Lower leg skin (tissue), 4 donors: ENCODE results near the gene MAD2L1. TPM values are rescaled to one million over a fixed set of nuclear protein-coding genes. Genes with fewer than 3 reads are reported as not detected.
"Not testable (repeated sequence)": the region's sequence is repeated elsewhere in the genome, so short reads cannot be mapped to it uniquely, and the experiment has no call there.

Experiments
- DNase-seq, 2 donors: peaks; one replicate each; pipeline ENCODE4 v3.0.0-alpha.2; 2019; ENCODE audit warnings: low spot score in 2 of 2
- H3K4me3 ChIP-seq: fragments of 200-600 bp; sonication (generic); 2 replicates; pipeline ENCODE4 v1.5.1; 2017; ENCODE audit warnings: mild to moderate bottlenecking, low read depth; ENCODE audit not compliant: poor library complexity, severe bottlenecking
- CTCF ChIP-seq, 3 donors: fragments of 450-650 bp; IDR thresholded peaks; one replicate each; pipeline ENCODE4 v1.5.1; 2016; ENCODE audit warnings: antibody characterized with exemption in 3 of 3, mild to moderate bottlenecking in 3 of 3, moderate library complexity in 2 of 3
- POLR2A ChIP-seq, 2 donors: fragments of 450-650 bp; IDR thresholded peaks; one replicate each; pipeline ENCODE4 v1.6.1; 2016 to 2017; ENCODE audit warnings: antibody characterized with exemption in 2 of 2, mild to moderate bottlenecking in 1 of 2, moderate library complexity in 1 of 2
- WGBS, 2 donors: methylation state at CpG; one replicate each; pipeline ENCODE4 v1.1.5; 2018; 5-methylcytosine and 5-hydroxymethylcytosine counted together
- intact Hi-C: fragments of 100-400 bp; cut with DNase I; formaldehyde crosslinking; loops from one replicate; pipeline ENCODE4 v1.15.0; 2023; ENCODE audit warnings: low total_unique reads
- total RNA-seq, 4 donors: library from RNA; depleted of rRNA; stranded (reverse); fragments of >200 nt; gene quantifications; one replicate each; pipeline ENCODE4 v1.1.0, GENCODE V29; 2016

MAD2L1 gene
- total RNA-seq, 4 donors from 2014 or later = 1.6 to 10.1 (median 1.8) TPM

- TF ChIP-seq CTCF (IDR thresholded peaks at IDR 0.05) (no peak), POLR2A (IDR thresholded peaks at IDR 0.05) (no peak)
- no peak overlapping the region for H3K4me3 ChIP-seq
- DNase-seq = no peak
- WGBS, 2 donors = 51 to 83% methylated on average over 2 of the region's 2 CpGs
- intact Hi-C loops = no loop called here
These were observed 3.5 kb upstream of the MAD2L1 start for GRCh38 chr4:120070196-120070595.

GRCh38 chr4:120065974-120066516 is 603 bp downstream of the MAD2L1 start:
- no peak for TF ChIP-seq CTCF (IDR thresholded peaks at IDR 0.05)
- no peak for TF ChIP-seq POLR2A (IDR thresholded peaks at IDR 0.05)
- WGBS, 2 donors = 1 to 2% methylated on average over 14 to 15 of the region's 15 CpGs
- no peak for DNase-seq
- peak overlapping the region; percentile 42 for H3K4me3 ChIP-seq
- intact Hi-C loops = no loop called here

GRCh38 chr4:120064887-120065286 is 1.8 kb downstream of the MAD2L1 start:
- intact Hi-C loops = no loop called here
- WGBS, 2 donors = 56 to 57% methylated on average over 5 of the region's 5 CpGs
- no peak overlapping the region for H3K4me3 ChIP-seq
- DNase-seq = no peak
- TF ChIP-seq POLR2A (IDR thresholded peaks at IDR 0.05) (no peak), CTCF (IDR thresholded peaks at IDR 0.05) (no peak)

GRCh38 chr4:120063711-120064110 is 2.9 kb downstream of the MAD2L1 start:
- intact Hi-C loops, H3K4me3 ChIP-seq, DNase-seq: not testable (repeated sequence)
- WGBS, 2 donors = 86 to 88% methylated on average over 9 of the region's 9 CpGs

GRCh38 chr4:120062663-120063195 is 3.9 kb downstream of the MAD2L1 start:
- WGBS, 2 donors = 66 to 74% methylated on average over 5 of the region's 5 CpGs

GRCh38 chr4:120059036-120059435 is 7.6 kb downstream of the MAD2L1 start:
- TF ChIP-seq POLR2A (IDR thresholded peaks at IDR 0.05) (no peak), CTCF (IDR thresholded peaks at IDR 0.05) (no peak)
- intact Hi-C loops = loop anchor here (10.0 kb wide), 2 partner anchors 424 to 744 kb away; no protein-coding TSS in a partner anchor
- WGBS, 2 donors = 79 to 80% methylated on average over 1 of the region's 1 CpG
- no peak overlapping the region for H3K4me3 ChIP-seq
- no peak for DNase-seq

More at GRCh38 chr4:120062663-120063195, 3.9 kb downstream of the MAD2L1 start:
- DNase-seq = no peak
- intact Hi-C loops = no loop called here
- no peak overlapping the region for H3K4me3 ChIP-seq
- no peak for TF ChIP-seq POLR2A (IDR thresholded peaks at IDR 0.05)
- TF ChIP-seq CTCF (IDR thresholded peaks at IDR 0.05) = no peak
